Ascending aorta (tissue), 2 donors: ENCODE data around the gene SLC45A2. TPM values are rescaled to one million over a fixed set of nuclear protein-coding genes. Genes with fewer than 3 reads are reported as not detected.

Experiments
- DNase-seq, 2 donors: peaks; one replicate each; pipeline ENCODE4 v3.0.0-alpha.2; 2019; ENCODE audit warnings: low spot score in 2 of 2
- H3K27ac ChIP-seq, 2 donors: fragments of 200-600 bp; sonication (generic); one replicate each; pipeline ENCODE4 v1.5.1; 2016 to 2017; ENCODE audit warnings: mild to moderate bottlenecking in 1 of 2
- H3K27me3 ChIP-seq: fragments of 200-600 bp; sonication (generic); one replicate; pipeline ENCODE4 v1.5.1; 2017
- H3K36me3 ChIP-seq, 2 donors: fragments of 200-600 bp; sonication (generic); one replicate each; pipeline ENCODE4 v1.5.1; 2016
- H3K4me1 ChIP-seq, 2 donors: fragments of 200-600 bp; sonication (generic); one replicate each; pipeline ENCODE4 v1.5.1; 2016 to 2017; ENCODE audit warnings: mild to moderate bottlenecking in 1 of 2
- H3K4me3 ChIP-seq, 2 donors: fragments of 200-600 bp; sonication (generic); one replicate each; pipeline ENCODE4 v1.5.1; 2016 to 2017; ENCODE audit warnings: mild to moderate bottlenecking in 1 of 2
- H3K9me3 ChIP-seq, 2 donors: fragments of 200-600 bp; sonication (generic); one replicate each; pipeline ENCODE4 v1.5.1; 2016
- CTCF ChIP-seq, 3 experiments: fragments of 200-600 bp in 2 of 3; fragments of 450-650 bp in 1 of 3; sonication (generic) in 2 of 3; IDR thresholded peaks; one replicate each; pipeline ENCODE4 v1.5.1; 2016 to 2019; ENCODE audit warnings: antibody characterized with exemption in 3 of 3, mild to moderate bottlenecking in 1 of 3, moderate library complexity in 1 of 3
- intact Hi-C: fragments of 100-400 bp; cut with DNase I; formaldehyde crosslinking; loops from one replicate; pipeline ENCODE4 v1.15.1; 2023
- total RNA-seq: library from RNA; depleted of rRNA; stranded (reverse); fragments of >200 nt; gene quantifications from one replicate; pipeline ENCODE4 v1.1.0, GENCODE V29; 2016

SLC45A2 gene
- total RNA-seq, 1 donor from 2014 or later = not detected

GRCh38 chr5:33933723-33934169 lies 50.7 kb downstream of the SLC45A2 start:
- no peak for DNase-seq
- peaks cover 17% of the 10 kb centered on the region for H3K27me3 ChIP-seq
- no peaks in the 10 kb centered on the region for H3K36me3 ChIP-seq
- H3K4me3 ChIP-seq = no peak overlapping the region
- no peak overlapping the region for H3K27ac ChIP-seq
- no peaks in the 10 kb centered on the region for H3K9me3 ChIP-seq
- peaks cover 0 to 4% of the 10 kb centered on the region in 2 donors for H3K4me1 ChIP-seq
- TF ChIP-seq CTCF (IDR thresholded peaks at IDR 0.05) = no peak
- intact Hi-C loops = loop anchor here (10.0 kb wide), 1 partner anchor 499 kb away; no protein-coding TSS in a partner anchor

GRCh38 chr5:33931136-33931535 lies 53.4 kb downstream of the SLC45A2 start:
- no peak for TF ChIP-seq CTCF (IDR thresholded peaks at IDR 0.05)
- DNase-seq = no peak
- no peaks in the 10 kb centered on the region for H3K27me3 ChIP-seq
- H3K36me3 ChIP-seq = no peaks in the 10 kb centered on the region
- H3K4me3 ChIP-seq = no peak overlapping the region
- peaks cover 0 to under 1% of the 10 kb centered on the region in 2 donors for H3K4me1 ChIP-seq
- H3K9me3 ChIP-seq = no peaks in the 10 kb centered on the region
- no peak overlapping the region for H3K27ac ChIP-seq
- intact Hi-C loops = loop anchor here (10.0 kb wide), 1 partner anchor 496 kb away; no protein-coding TSS in a partner anchor

GRCh38 chr5:33929925-33930690 lies 54.4 kb downstream of the SLC45A2 start:
- TF ChIP-seq CTCF (IDR thresholded peaks at IDR 0.05) = no peak

GRCh38 chr5:33928283-33928682 lies 56.2 kb downstream of the SLC45A2 start:
- Histone ChIP-seq H3K9me3 (no peaks in the 10 kb centered on the region), H3K4me1 (no peaks in the 10 kb centered on the region), H3K36me3 (no peaks in the 10 kb centered on the region), H3K27me3 (no peaks in the 10 kb centered on the region), H3K27ac (no peak overlapping the region), H3K4me3 (no peak overlapping the region)
- DNase-seq = no peak
- intact Hi-C loops = no loop called here
- no peak for TF ChIP-seq CTCF (IDR thresholded peaks at IDR 0.05)

More at GRCh38 chr5:33929925-33930690, 54.4 kb downstream of the SLC45A2 start:
- H3K4me1 ChIP-seq = no peaks in the 10 kb centered on the region
- no peak overlapping the region for H3K27ac ChIP-seq
- no peak for DNase-seq
- no peaks in the 10 kb centered on the region for H3K36me3 ChIP-seq
- no peaks in the 10 kb centered on the region for H3K9me3 ChIP-seq
- H3K27me3 ChIP-seq = no peaks in the 10 kb centered on the region
- H3K4me3 ChIP-seq = no peak overlapping the region
- intact Hi-C loops = loop anchor here (10.0 kb wide), 1 partner anchor 495 kb away; no protein-coding TSS in a partner anchor

- no peak overlapping the region for H3K27ac ChIP-seq
- TF ChIP-seq CTCF (IDR thresholded peaks at IDR 0.05) = no peak
- H3K9me3 ChIP-seq = no peaks in the 10 kb centered on the region
- intact Hi-C loops = no loop called here
- H3K36me3 ChIP-seq = no peaks in the 10 kb centered on the region
- DNase-seq = no peak
- H3K4me1 ChIP-seq = no peaks in the 10 kb centered on the region
- H3K4me3 ChIP-seq = no peak overlapping the region
- H3K27me3 ChIP-seq = no peaks in the 10 kb centered on the region
Observed at GRCh38 chr5:33927685-33928084, 56.8 kb downstream of the SLC45A2 start.
